HepG2 (cell line): ENCODE results near the gene SETD1B. TPM values are rescaled to one million over a fixed set of nuclear protein-coding genes. Genes with fewer than 3 reads are reported as not detected.
A peak's percentile ranks its signal among the peaks of the same experiment; 100 is the strongest.

Source experiments
- BORCS8-MEF2B ChIP-seq: sonication (generic); formaldehyde crosslinking; IDR thresholded peaks from 2 replicates; pipeline ENCODE4 v1.8.0; 2022; ENCODE audit warnings: mild to moderate bottlenecking, missing genetic modification reagents
- DNMT3B ChIP-seq: conservative IDR thresholded peaks from 2 replicates; pipeline ENCODE4 v1.6.1; 2016; ENCODE audit warnings: missing biosample characterization, control low read depth
- FOXO4 ChIP-seq: sonication (generic); formaldehyde crosslinking; conservative IDR thresholded peaks from 2 replicates; pipeline ENCODE4 v1.8.1; 2023; ENCODE audit warnings: missing genetic modification reagents
- HNF1B ChIP-seq: sonication (generic); formaldehyde crosslinking; IDR thresholded peaks from 2 replicates; pipeline ENCODE4 v1.5.1; 2020; ENCODE audit warnings: mild to moderate bottlenecking, moderate library complexity, missing genetic modification reagents
- KAT2B ChIP-seq: fragments of 150-350 bp; IDR thresholded peaks from 2 replicates; pipeline ENCODE4 v1.6.1; 2014; ENCODE audit warnings: low read depth, low read length, borderline replicate concordance
- KLF15 ChIP-seq: sonication (generic); formaldehyde crosslinking; IDR thresholded peaks from 2 replicates; pipeline ENCODE4 v1.8.1; 2023; ENCODE audit warnings: borderline replicate concordance, mild to moderate bottlenecking, inconsistent platforms, missing genetic modification reagents, mixed read lengths
- LCORL ChIP-seq, 2 experiments: fragments of 450-650 bp in 1 of 2; sonication (generic) in 1 of 2; formaldehyde crosslinking in 1 of 2; IDR thresholded peaks; 2 replicates each; pipeline versions ENCODE4 v1.5.0 to v1.6.1; 2017 to 2020; ENCODE audit warnings: antibody characterized with exemption in 1 of 2, missing genetic modification reagents in 1 of 2
- MAFK ChIP-seq, 2 experiments: IDR thresholded peaks in 1 of 2; conservative IDR thresholded peaks in 1 of 2; 2 replicates each; pipeline ENCODE4 v1.6.1; 2011; ENCODE audit warnings: improper control_type of control experiment in 2 of 2, low read length in 2 of 2
- REXO4 ChIP-seq: sonication (generic); formaldehyde crosslinking; IDR thresholded peaks from 2 replicates; pipeline ENCODE4 v1.8.0; 2022; ENCODE audit warnings: missing genetic modification reagents, mild to moderate bottlenecking, borderline replicate concordance
- TBX2 ChIP-seq: sonication (generic); formaldehyde crosslinking; IDR thresholded peaks from 2 replicates; pipeline ENCODE4 v1.5.0; 2020; ENCODE audit warnings: missing genetic modification reagents, mild to moderate bottlenecking, borderline replicate concordance
- ZHX1 ChIP-seq: sonication (generic); formaldehyde crosslinking; IDR thresholded peaks from 2 replicates; pipeline ENCODE4 v1.8.1; 2022; ENCODE audit warnings: low read depth, mild to moderate bottlenecking, missing genetic modification reagents
- ZKSCAN5 ChIP-seq: sonication (generic); formaldehyde crosslinking; IDR thresholded peaks from 2 replicates; pipeline ENCODE4 v1.5.1; 2020; ENCODE audit warnings: mild to moderate bottlenecking, missing genetic modification reagents
- ZNF138 ChIP-seq: sonication (generic); formaldehyde crosslinking; IDR thresholded peaks from 2 replicates; pipeline ENCODE4 v1.5.0; 2020; ENCODE audit warnings: mild to moderate bottlenecking, low read depth, missing genetic modification reagents
- ZNF20 ChIP-seq: sonication (generic); formaldehyde crosslinking; IDR thresholded peaks from 2 replicates; pipeline ENCODE4 v1.4.0; 2020; ENCODE audit warnings: mild to moderate bottlenecking, moderate library complexity, missing genetic modification reagents
- ZNF317 ChIP-seq: sonication (generic); formaldehyde crosslinking; IDR thresholded peaks from 2 replicates; pipeline ENCODE4 v1.5.0; 2020; ENCODE audit warnings: mild to moderate bottlenecking, missing genetic modification reagents
- ZNF780A ChIP-seq: sonication (generic); formaldehyde crosslinking; IDR thresholded peaks from 2 replicates; pipeline ENCODE4 v1.8.0; 2022; ENCODE audit warnings: mild to moderate bottlenecking, missing genetic modification reagents, moderate library complexity
- ZNF784 ChIP-seq: sonication (generic); formaldehyde crosslinking; IDR thresholded peaks from 2 replicates; pipeline ENCODE4 v1.5.1; 2020; ENCODE audit warnings: missing genetic modification reagents, mild to moderate bottlenecking, borderline replicate concordance
- polyA plus RNA-seq, 8 experiments: library from polyadenylated mRNA; depleted of rRNA in 3 of 8; stranded (reverse) in 7 of 8; unstranded in 1 of 8; fragments of >200 nt; fragmentation: Illumina TruSeq in 4 of 8; extraction: Trizol in 4 of 8; gene quantifications; 2 replicates each; pipeline versions ENCODE4 v1.2.1 to v1.2.3, GENCODE V29; 2011 to 2016; ENCODE audit warnings: low read depth in 4 of 8, missing spikeins in 1 of 8, mixed read lengths in 1 of 8; ENCODE audit not compliant: insufficient read depth in 1 of 8
- total RNA-seq, 5 experiments: library from RNA; depleted of rRNA; stranded (reverse); fragments of >200 nt; fragmentation: Illumina TruSeq; extraction: Trizol; gene quantifications; 2 replicates each; pipeline ENCODE4 v1.2.3, GENCODE V29; 2016; ENCODE audit warnings: low read depth in 1 of 5

Gene SETD1B
- total and polyA plus RNA-seq, 2 of the 13 experiments (the other 11 are each of a cell fraction or from before 2014, with no cell fraction given) = 1.1 to 1.4 TPM

GRCh38 chr12:121773011-121773777 is 30.6 kb upstream of the SETD1B start (continued):
- TF ChIP-seq BORCS8-MEF2B (CRISPR knock-in tag) (peak; percentile 57; the same call in 1 of the 2 replicates), ZKSCAN5 (CRISPR knock-in tag) (no peak), KLF15 (CRISPR knock-in tag) (no peak), FOXO4 (CRISPR knock-in tag) (no peak), ZHX1 (CRISPR knock-in tag) (no peak), HNF1B (CRISPR knock-in tag) (0 out of 2 replicates have a peak, but pooled peaks have one; percentile 21), KAT2B (no peak), MAFK (conservative IDR thresholded peaks at IDR 0.05 in 1 of 2, IDR thresholded peaks at IDR 0.05 in 1 of 2; ENCODE audit: low read length in 2 of 2) (no peak), ZNF780A (CRISPR knock-in tag) (no peak), ZNF317 (CRISPR knock-in tag) (0 out of 2 replicates have a peak, but pooled peaks have one; percentile 31), TBX2 (no peak; the same call in 1 of the 2 replicates), ZNF138 (CRISPR knock-in tag) (no peak), DNMT3B (CRISPR knock-in tag) (no peak), ZNF784 (no peak), REXO4 (CRISPR knock-in tag) (no peak), ZNF20 (CRISPR knock-in tag) (no peak), LCORL (IDR thresholded peaks at IDR 0.05) (no peak), LCORL (CRISPR knock-in tag; IDR thresholded peaks at IDR 0.05) (0 out of 2 replicates have a peak, but pooled peaks have one; percentile 41)
